Stromal cell of bone marrow (primary cell): Measurements from ENCODE around the gene DENND6A.
A peak's percentile ranks its signal among the peaks of the same experiment; 100 is the strongest.
"Not testable (repeated sequence)": the region's sequence is repeated elsewhere in the genome, so short reads cannot be mapped to it uniquely, and the experiment has no call there.

ENCODE experiments used
- DNase-seq: peaks from one replicate; pipeline ENCODE4 v3.0.0-alpha.2; 2012; ENCODE audit warnings: low read depth

The DENND6A gene

DNA sequence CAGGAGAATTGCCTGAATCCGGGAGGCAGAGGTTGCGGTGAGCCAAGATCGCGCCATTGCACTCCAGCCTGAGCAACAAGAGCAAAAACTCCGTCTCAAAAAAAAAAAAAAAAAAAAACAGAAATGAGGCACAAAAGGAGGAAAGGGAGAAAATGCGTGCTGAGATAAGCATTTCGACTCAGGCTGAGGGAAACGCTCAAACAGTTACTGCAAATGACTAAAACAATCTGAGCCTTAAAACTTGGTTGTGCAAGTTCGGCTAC, 813 bp downstream of the DENND6A start:
- DNase-seq = not testable (repeated sequence)

DNA sequence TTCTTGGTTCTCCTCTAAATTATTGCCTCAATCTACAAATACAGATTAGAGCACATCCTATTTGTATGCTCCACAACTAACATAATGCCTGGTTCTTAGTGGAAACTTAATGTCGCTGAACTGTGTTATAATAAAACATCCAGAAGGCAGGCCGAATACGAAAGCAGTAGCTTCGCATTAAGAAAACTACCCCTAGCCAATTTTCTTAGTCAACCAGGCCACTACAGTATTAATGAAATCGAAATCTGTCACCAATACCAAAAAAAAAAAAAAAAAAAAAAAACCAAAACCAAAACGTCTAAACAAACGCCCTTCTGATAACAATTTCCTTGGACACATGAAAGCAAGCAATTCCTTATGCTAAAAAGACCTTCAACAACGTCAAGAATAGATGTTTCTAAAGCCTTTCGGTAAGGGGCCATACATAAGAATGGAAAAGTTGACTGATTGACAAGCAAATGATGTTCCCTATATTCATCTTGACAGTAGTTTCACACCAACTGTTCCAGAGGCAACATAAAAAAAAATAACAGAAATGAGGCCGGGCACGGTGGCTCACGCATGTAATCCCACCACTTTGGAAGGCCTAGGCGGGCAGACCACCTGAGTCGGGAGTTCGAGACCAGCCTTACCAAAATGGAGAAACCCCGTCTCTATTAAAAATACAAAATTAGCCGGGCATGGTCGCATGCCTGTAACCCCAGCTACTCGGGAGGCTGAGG, 1.3 kb downstream of the DENND6A start:
- no peak for DNase-seq

DNA sequence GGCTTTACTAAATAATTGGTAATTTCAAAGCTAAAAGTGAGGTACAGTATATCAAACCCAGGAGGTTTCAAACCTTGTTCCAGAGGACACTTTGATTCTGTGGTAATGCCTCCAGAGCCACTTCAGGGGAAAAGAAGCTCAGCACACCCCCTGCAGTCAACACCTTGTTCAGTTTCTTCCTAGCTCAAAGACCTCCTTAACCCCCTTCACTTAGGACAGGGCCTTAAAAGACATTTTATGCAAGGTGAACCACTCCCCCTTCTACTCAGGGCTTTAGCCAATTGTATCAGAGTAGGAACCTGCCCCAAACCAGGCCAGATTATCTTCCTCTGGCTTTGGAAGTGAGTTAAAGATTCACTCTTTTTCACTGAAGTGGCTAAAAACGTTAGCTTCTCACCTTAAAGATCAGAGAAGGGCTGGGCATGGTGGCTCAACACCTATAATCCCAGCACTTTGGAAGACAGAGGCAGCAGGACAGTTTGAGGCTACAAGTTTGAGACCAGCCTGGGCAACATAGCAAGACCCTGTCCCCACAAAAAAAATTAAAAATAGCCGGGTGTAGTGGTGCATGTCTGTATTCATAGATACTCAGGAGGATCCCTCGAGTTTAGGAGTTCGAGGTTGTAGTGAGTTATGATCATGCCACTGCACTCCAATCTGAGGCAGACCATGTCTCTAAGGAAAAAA, 3.4 kb downstream of the DENND6A start:
- DNase-seq = no peak

DNA sequence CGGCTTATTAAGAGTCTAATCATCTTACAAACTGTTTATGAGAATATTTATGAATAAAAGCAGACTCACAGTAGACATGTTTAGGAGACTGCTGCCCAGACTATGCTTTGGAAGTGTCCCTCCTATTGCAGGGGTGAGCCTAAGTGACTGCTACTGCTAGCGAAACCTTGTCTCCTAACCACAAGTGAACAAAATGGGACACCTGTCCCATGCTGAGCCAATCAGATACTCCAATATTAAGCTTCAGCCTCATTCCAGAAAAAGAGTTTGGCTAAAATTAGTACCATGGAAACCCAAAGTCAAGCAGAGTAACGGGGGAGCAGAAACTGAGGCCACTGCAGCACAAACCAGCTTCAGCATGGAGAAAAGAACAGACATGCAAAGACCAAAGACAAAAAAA, 4.6 kb downstream of the DENND6A start:
- DNase-seq = no peak

DNA sequence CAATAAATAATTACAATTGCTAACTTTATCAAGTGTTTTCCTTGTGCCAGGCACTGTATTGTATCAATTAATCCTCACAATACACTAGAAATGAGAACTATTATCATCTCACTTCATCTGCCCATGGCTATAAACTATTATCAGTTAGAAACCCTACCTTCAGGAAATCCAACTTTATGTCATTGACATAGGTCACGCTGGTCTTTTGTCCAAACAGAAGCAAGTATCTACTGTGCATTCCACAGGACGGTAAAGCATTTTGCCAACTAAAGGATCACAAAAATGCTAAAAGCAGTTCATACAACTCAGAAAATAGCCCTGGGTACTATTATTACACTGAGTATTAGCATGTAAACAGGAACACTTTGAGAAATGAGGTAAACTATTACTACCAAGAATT, 9.6 kb downstream of the DENND6A start:
- DNase-seq = no peak

DNA sequence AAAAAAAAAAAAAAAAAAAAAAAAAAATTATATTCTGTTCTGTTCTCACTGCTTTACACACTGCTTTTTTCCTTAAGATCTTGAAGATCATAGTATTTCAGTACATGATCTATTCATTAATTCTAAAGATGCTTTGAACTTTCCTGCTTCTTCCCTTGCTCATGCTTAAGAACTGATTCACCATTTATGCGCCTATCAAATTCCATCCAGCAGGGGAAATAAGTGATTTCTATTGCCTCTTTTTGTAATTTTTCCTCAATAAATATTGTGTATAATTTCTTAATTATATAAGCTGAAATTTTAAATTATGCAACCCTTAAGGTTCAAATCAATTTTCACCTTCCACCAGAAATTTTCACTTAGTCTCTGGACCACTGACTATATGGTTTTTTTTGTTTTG, 10.6 kb downstream of the DENND6A start:
- no peak for DNase-seq

DNA sequence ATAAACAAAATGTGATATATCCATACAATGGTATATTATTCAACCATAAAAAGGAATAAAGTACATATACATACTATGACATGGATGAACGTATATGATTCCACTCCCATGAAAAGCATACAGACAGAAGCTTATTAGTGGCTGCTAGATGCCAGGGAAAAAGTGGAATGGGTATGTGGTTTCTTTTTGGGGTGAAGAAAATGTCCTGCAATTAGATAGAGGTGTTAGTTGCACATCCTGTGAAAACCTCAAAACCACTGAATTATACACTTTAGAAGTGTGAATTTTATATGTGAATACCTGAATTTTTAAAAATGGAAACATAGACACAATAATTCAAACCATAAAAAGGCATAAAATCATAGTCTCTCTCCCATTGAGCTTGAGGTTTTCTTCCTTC, 11.2 kb downstream of the DENND6A start:
- DNase-seq = no peak

DNA sequence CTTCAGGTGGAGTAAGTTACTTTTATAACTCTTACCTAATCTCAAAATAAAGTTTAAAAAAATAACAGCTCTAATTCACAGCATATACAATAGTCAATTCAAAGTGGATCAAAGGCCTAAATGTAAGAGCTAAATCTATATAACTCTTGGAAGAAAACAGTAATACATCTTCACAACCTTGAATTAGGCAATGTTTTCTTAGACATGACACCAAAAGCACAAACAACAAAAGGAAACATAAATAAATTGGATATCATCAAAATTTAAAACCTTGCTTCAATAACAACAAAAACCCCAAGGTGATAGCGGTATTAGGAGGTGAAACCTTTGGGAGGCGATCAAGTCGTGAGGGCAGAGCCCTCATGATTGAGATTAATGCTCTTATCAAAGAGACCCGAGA, 12.8 kb downstream of the DENND6A start:
- DNase-seq = no peak

DNA sequence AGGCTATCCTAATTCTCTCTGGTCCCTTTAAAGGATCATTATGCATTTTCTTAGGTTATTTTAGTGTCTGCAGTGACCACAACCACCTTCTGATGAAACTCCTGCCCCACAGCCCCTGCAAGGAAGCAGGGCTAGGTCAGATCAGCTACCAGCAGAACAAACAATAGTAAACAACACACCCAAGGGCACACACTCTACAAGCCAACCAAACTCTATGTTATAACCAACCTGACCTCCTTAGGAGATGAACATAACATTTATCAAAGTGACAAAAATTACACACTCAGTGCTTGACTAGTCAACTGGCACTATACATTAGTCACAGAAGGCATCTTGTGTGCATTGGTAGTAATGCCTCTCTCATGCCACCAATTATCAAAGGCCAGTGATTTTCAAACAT, 17.3 kb downstream of the DENND6A start:
- no peak for DNase-seq

DNA sequence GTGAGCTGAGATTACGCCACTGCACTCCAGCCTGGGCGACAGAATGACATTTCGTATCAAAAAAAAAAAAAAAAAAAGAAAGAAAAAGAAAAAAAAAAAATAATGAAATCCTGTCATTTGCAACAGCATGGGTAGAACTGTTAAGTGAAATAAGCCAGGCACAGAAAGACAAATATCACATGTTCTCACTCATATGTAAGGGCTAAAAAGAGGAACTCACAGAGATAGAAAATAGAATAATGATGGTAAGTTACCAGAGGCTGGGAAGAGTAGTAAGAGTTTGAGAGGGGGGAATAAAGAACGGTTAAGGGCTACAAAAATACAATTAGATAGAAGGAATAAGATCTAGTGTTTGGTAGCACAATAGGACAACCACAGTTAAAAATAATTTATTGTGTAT, 19.7 kb downstream of the DENND6A start:
- DNase-seq = no peak

DNA sequence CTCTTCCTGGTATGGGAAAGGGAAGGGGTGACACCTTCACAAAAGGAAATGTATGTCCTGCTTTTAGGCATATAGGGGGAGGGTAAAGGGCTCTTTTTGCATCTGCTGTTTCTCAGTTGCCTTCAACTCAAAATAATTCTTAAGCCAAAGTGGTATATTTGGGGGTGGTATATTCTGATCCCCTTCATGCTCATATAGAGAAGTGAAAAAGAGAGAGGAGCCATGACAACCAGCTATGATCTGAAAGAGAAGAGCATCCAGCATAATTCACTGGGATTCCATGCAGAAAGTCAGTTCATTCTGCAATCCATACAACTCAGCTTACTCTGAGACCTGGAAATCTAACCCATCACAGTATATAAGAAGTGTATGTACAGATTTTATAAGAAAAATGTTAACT, 22.3 kb downstream of the DENND6A start:
- no peak for DNase-seq

DNA sequence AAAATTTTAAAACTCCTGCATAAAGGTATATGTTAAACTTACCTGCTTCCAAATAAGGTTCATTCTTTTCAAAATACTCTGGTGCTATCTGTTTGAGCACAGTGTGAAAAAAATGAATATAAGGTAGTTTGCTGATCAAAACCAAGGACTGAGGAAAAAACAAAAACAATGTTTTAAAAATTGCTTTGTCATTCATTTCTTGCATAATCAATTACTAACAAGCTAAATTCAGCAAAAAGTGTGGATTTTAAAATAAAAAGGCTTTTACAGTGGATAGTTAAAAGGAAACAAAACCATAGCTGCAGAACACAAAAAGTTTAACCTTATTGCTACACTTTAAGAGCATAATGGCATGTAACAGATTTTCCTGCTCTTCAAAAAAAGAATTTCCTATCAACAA, 31.5 kb downstream of the DENND6A start:
- DNase-seq = no peak

DNA sequence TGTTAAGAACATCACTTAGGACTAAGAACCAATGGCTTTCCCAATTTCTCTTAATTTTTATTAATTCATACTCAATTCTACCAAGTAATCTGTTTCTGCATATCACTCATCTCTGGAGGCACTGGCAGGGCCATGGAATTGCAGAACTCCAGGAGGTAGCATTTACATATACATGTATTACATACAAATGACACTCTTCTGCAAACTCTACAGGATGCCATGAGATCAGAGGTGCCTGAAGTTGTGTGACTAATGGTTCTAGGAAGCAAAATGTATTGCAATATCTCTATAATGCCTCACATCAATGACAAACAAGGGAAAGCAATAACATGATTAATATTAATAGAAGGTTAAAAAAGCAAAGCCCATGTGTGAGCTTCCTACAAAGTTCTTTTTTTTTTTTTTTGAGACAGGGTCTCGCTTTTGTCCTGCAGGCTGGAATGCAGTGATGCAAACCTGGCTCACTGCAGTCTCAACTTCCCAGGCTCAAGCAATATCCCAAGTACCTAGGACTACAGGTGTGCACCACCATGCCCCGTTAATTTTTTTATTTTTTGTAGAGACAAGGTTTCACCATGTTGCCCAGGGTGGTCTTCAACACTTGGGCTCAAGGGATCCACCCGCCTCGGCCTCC, 33.0 kb downstream of the DENND6A start:
- DNase-seq = no peak

DNA sequence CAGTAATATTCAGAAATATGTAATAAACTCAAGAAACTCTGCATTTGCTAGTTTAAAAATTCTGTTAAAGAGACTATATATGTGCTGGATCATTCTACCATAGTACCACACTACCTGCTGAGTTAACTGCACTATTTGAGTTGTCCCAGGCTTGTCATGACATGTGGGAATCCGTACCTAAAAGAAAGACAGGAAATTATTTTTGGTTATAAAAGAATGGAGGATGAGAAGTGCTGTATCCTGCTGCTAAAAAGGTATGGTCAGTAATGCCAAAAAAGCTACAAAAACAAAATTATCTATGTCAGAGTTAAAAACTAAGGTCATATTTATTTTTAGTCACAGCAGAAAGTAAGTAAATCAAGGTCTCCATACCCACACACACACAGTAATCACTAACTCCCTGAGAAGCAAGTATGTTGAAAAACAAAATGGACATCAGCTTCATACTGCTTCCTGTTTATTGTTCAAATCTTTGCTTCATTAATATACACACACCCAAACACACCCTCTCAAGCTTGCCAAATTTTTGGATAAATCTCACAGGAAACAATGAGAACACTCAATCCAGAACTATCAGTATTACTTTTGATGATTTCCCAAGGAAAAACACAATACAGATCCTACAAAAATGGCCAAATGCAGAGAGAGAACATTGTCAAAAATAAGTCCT, 33.7 kb downstream of the DENND6A start:
- DNase-seq = no peak

DNA sequence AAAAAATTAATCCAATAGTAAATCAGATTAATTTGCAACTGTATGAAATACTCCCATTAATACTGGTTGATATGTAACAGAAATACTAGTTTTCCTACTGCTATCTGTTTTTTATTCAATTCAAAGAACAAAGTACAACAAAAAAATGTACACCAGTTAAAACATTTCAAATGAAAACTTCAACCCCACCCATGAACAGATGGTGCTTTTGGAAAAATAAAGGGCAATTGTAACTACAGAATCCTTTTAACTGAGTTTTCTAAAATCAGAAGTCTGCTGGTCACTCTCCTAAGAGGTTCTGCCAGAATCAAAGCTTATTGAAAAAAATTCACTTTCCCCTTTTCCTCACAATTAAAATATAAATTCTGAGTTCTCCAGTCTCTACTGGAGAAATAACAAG, 34.3 kb downstream of the DENND6A start:
- no peak for DNase-seq

DNA sequence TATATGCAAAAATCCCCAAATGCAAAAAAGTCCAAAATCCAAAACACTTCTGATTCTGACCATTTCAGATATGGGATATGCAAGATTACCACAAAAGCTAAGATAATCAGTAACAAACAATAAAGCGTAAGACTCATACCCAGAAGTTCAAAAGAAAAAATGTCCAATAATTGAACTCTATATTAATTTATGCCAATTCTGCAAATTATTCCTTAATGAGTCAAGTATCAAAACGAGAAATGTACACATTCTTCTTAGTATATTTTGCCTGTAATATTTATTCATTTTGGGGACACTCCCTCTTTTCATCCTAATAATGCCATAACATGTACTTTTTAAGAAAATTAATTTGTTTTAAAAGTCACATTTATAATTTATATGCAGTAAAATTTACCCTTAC, 37.1 kb downstream of the DENND6A start:
- DNase-seq = no peak

DNA sequence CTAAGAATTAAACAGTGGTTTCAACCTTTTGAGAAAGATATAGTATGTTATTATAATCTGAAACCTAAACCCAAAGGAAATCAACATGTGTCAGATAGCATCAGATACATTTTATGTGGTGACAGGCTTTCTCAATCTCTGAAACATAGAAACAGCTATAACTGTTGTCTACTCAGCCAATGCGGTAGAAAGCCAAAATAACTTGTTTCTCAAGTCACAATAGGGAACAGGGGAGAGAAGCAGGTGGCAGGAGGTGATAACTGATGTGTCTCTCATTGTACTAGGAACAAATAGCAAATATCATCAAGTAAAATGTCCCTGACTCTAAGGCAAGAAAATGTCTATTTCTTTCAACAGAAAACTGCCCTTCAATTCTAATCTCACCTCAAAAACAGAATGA, 38.6 kb downstream of the DENND6A start:
- DNase-seq = no peak

DNA sequence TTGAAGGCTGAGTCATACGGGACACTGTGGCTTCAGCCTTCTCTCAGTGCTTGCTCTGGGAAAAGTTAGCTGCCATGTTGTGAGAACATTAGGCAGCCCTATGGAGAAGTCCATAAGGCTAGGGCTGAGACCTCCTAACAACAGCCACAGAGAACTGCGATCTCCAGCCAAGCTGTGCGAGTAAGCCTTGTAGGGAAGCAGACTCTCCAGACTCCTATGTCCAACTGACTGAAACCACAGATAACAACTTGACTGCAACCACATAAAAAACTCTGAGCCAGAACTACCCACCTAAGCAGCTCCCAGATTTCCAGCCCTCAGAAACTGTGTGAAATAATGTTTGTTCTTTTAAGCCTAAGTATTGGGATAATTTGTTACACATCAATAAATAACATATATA, 40.7 kb downstream of the DENND6A start:
- DNase-seq = no peak

DNA sequence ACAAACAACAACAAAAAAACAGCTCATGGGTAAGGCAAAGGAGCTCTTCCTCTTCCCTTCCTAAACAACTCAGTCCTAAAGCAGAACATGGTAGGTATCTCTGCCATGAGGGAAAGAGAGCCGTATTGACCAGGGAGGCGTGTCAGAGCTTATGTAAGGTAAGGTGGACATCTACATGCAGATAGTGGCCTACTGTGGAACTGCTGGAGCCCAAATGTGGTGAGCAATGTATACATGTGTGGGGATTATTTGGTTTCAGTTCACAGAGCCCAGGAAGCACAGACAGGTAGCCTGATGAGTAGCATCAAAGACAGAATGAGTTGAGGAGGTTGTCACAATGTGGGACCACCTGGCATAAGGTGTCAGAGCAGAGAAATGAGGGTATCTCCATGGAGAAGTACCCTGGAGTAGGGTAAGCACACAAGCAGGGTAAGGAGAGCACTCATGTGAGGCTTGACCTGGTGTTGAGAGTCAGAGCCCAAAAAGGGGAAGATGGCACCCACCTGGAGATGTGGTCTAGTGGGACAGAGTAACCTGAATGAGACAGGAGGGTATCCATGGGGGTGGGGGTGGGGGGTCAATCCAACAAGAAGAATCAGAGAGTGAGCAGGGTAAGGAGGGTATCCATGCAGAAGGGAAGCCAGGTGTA, 45.5 kb downstream of the DENND6A start:
- DNase-seq = no peak

DNA sequence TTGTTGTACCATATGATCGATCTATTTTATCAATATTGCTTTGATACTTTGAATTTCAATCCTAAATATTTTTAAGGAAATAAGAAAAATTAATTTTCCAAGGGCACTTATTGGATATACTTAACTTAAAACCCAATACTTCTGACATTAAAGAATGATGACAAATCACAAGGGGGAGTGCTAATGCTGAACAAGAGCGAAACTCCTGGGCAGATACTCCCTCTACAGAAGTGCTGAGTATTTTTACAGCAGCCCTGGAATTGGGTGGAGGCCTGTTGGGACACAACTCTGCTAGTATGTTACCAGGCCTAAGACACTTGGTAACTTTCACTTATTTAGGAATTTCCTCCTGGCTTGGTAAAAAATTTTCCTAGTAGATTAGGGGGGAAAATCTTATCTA, 46.2 kb downstream of the DENND6A start:
- DNase-seq = peak; percentile 58

DNA sequence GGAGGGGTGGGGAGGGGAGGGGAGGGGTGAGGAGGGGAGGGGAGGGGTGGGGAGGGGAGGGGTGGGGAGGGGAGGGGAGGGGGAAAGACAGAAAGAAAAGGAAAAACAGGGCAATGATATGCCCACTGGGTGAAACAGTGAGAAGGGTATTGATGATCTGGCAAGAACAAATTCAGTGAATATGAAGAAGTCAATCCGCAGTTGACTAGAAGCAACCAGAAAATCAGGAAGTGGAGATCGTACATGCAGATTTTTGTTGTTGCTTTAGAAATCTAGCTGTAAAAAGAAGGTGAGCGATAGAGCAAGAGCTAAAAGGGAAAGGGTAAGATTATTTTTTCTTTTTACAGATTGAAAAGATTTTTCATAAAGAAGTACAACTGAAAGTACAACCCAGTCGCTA, 48.1 kb downstream of the DENND6A start:
- DNase-seq = no peak

DNA sequence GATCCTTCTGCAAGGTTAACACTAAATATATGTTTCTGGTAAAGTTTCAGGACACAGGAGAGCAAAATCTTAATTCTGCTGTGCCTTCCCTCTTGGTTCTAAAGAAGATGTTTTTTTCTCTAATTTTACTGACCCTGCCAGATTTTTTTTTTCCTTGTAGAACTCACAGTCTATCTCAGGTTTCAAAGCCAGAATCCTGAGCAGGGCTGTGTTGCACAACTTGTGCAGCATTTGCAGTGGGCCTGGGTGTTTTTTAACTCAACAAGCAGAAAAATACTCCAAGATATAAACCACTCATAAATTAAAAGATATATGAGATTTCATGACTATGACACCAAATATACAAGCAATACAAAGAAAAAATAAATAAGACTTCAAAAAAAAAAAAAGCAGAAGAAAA, 55.5 kb downstream of the DENND6A start:
- DNase-seq = no peak

DNA sequence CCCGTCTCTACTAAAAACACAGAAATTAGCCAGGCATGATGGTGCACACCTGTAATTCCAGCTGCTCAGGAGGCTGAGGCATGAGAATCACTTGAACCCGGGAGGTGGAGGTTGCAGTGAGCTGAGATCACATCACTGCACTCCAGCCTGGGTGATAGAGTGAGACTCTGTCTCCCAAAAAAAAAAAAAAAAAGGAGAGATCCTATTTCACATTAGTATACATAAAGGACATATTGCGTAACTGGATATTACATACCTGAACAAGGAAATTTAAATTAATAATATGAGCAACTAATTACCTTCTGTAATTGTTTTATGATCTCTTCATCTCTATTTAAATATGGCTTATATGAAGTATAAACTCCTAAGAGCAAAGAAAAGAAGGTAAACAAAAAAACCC, 58.6 kb downstream of the DENND6A start:
- DNase-seq = not testable (repeated sequence)
